Mesodermal cell (in vitro differentiated cells): ENCODE data around the gene NDUFB2.
A peak's percentile ranks its signal among the peaks of the same experiment; 100 is the strongest.
"Not testable (repeated sequence)": the region's sequence is repeated elsewhere in the genome, so short reads cannot be mapped to it uniquely, and the experiment has no call there.

ENCODE experiments used
- H3K27ac ChIP-seq: 2 replicates; pipeline ENCODE4 v1.7.0; 2013; ENCODE audit warnings: mild to moderate bottlenecking, low read depth, low read length, moderate library complexity; ENCODE audit not compliant: severe bottlenecking
- H3K36me3 ChIP-seq: 2 replicates; pipeline ENCODE4 v1.7.1; 2013; ENCODE audit warnings: mild to moderate bottlenecking, low read length, moderate library complexity; ENCODE audit not compliant: control insufficient read depth, insufficient read depth
- H3K4me1 ChIP-seq: one replicate; pipeline ENCODE4 v1.7.1; 2013; ENCODE audit warnings: mild to moderate bottlenecking, low read length; ENCODE audit not compliant: insufficient read depth, control insufficient read depth, poor library complexity, severe bottlenecking
- H3K4me3 ChIP-seq: 2 replicates; pipeline ENCODE4 v1.7.0; 2013; ENCODE audit warnings: low read length, control low read depth, mild to moderate bottlenecking; ENCODE audit not compliant: insufficient read depth, poor library complexity, severe bottlenecking; ENCODE audit errors: extremely low read depth
- H3K9me3 ChIP-seq: 2 replicates; pipeline ENCODE4 v1.7.1; 2013; ENCODE audit warnings: mild to moderate bottlenecking, low read length, moderate library complexity; ENCODE audit not compliant: control insufficient read depth
- WGBS, 2 experiments: methylation state at CpG; one replicate each; pipeline ENCODE4 v1.1.5; 2013; ENCODE audit warnings: missing lambda C conversion rate in 2 of 2; ENCODE audit not compliant: insufficient coverage in 2 of 2; 5-methylcytosine and 5-hydroxymethylcytosine counted together

Gene NDUFB2

GRCh38 chr7:140657891-140658290, 38.6 kb upstream of the NDUFB2 start:
- no peak overlapping the region for H3K27ac ChIP-seq
- 94 to 96% methylated on average over 6 to 7 of the region's 9 CpGs for WGBS, 2 experiments

GRCh38 chr7:140659856-140660255, 36.7 kb upstream of the NDUFB2 start:
- Histone ChIP-seq H3K27ac (no peak overlapping the region), H3K4me1 (no peaks in the 10 kb centered on the region), H3K4me3 (no peak overlapping the region), H3K36me3 (no peaks in the 10 kb centered on the region), H3K9me3 (no peaks in the 10 kb centered on the region)
- 90 to 93% methylated on average over 8 of the region's 8 CpGs for WGBS, 2 experiments

More at GRCh38 chr7:140657891-140658290, 38.6 kb upstream of the NDUFB2 start:
- H3K4me1 ChIP-seq, result no peaks in the 10 kb centered on the region
- H3K9me3 ChIP-seq, result no peaks in the 10 kb centered on the region
- H3K36me3 ChIP-seq, result no peaks in the 10 kb centered on the region
- no peak overlapping the region for H3K4me3 ChIP-seq

- H3K4me3 ChIP-seq, result no peak overlapping the region
- no peaks in the 10 kb centered on the region for H3K36me3 ChIP-seq
- WGBS, 2 experiments, result no CpG with 5 or more reads among the region's 2 CpGs
- no peak overlapping the region for H3K27ac ChIP-seq
- H3K9me3 ChIP-seq, result no peaks in the 10 kb centered on the region
- H3K4me1 ChIP-seq, result no peaks in the 10 kb centered on the region
These were observed 35.4 kb upstream of the NDUFB2 start for GRCh38 chr7:140661124-140661523.

GRCh38 chr7:140662938-140663337, 33.6 kb upstream of the NDUFB2 start:
- H3K27ac ChIP-seq, H3K9me3 ChIP-seq, H3K36me3 ChIP-seq, H3K4me1 ChIP-seq, H3K4me3 ChIP-seq: not testable (repeated sequence)
- WGBS, 2 experiments, result no CpG with 5 or more reads among the region's 2 CpGs

- Histone ChIP-seq H3K36me3 (no peaks in the 10 kb centered on the region), H3K4me1 (no peaks in the 10 kb centered on the region)
- WGBS, 2 experiments, result 75 to 100% methylated on average over 1 of the region's 1 CpG
These were observed 29.0 kb upstream of the NDUFB2 start for GRCh38 chr7:140667476-140667875.

GRCh38 chr7:140668641-140669040, 27.9 kb upstream of the NDUFB2 start:
- no peak overlapping the region for H3K27ac ChIP-seq
- no peaks in the 10 kb centered on the region for H3K4me1 ChIP-seq
- no peaks in the 10 kb centered on the region for H3K36me3 ChIP-seq
- no CpG with 5 or more reads among the region's 1 CpG for WGBS, 2 experiments
- no peaks in the 10 kb centered on the region for H3K9me3 ChIP-seq
- H3K4me3 ChIP-seq, result no peak overlapping the region

More at GRCh38 chr7:140667476-140667875, 29.0 kb upstream of the NDUFB2 start:
- Histone ChIP-seq H3K9me3 (no peaks in the 10 kb centered on the region), H3K4me3 (no peak overlapping the region), H3K27ac (no peak overlapping the region)

- Histone ChIP-seq H3K9me3 (no peaks in the 10 kb centered on the region), H3K4me1 (no peaks in the 10 kb centered on the region), H3K36me3 (no peaks in the 10 kb centered on the region), H3K4me3 (no peak overlapping the region), H3K27ac (no peak overlapping the region)
- WGBS, 2 experiments, result 91% methylated on average over 2 of the region's 3 CpGs; no CpG with 5 or more reads in 1 of the 2 experiments
These were observed 27.2 kb upstream of the NDUFB2 start for GRCh38 chr7:140669352-140669751.

GRCh38 chr7:140669862-140670261, 26.6 kb upstream of the NDUFB2 start:
- H3K27ac ChIP-seq, H3K4me1 ChIP-seq, H3K9me3 ChIP-seq, H3K4me3 ChIP-seq, H3K36me3 ChIP-seq: not testable (repeated sequence)
- 97 to 98% methylated on average over 6 to 7 of the region's 10 CpGs for WGBS, 2 experiments

GRCh38 chr7:140670343-140670935, 26.1 kb upstream of the NDUFB2 start:
- Histone ChIP-seq H3K9me3 (no peaks in the 10 kb centered on the region), H3K4me1 (no peaks in the 10 kb centered on the region), H3K27ac (no peak overlapping the region), H3K36me3 (no peaks in the 10 kb centered on the region), H3K4me3 (no peak overlapping the region)
- 86 to 92% methylated on average over 1 to 3 of the region's 4 CpGs for WGBS, 2 experiments

GRCh38 chr7:140671966-140672365, 24.5 kb upstream of the NDUFB2 start:
- H3K9me3 ChIP-seq, result no peaks in the 10 kb centered on the region
- no peaks in the 10 kb centered on the region for H3K36me3 ChIP-seq
- H3K4me3 ChIP-seq, result no peak overlapping the region
- no peaks in the 10 kb centered on the region for H3K4me1 ChIP-seq
- H3K27ac ChIP-seq, result no peak overlapping the region
- WGBS, 2 experiments, result 82% methylated on average over 11 to 15 of the region's 15 CpGs

GRCh38 chr7:140672382-140673062, 24.0 kb upstream of the NDUFB2 start, which contains the start of gene ADCK2:
ADCK2 (plus strand) TSS chr7:140672945; CDS start chr7:140673331, 386 bp downstream.
- Histone ChIP-seq H3K36me3 (no peaks in the 10 kb centered on the region), H3K4me1 (no peaks in the 10 kb centered on the region), H3K9me3 (no peaks in the 10 kb centered on the region), H3K27ac (no peak within 1 kb of the TSS), H3K4me3 (peak within 1 kb of the TSS; percentile 48)
- WGBS, 2 experiments, result 0% methylated on average over 10 to 15 of the region's 41 CpGs
